ENCODE results near the gene ZSWIM5.
"Not testable (repeated sequence)": the region's sequence is repeated elsewhere in the genome, so short reads cannot be mapped to it uniquely, and the experiment has no call there.

ZSWIM5 gene

GRCh38 chr1:44999232-44999631, 207.2 kb downstream of the ZSWIM5 start:
- no peak for DNase-seq

DNA sequence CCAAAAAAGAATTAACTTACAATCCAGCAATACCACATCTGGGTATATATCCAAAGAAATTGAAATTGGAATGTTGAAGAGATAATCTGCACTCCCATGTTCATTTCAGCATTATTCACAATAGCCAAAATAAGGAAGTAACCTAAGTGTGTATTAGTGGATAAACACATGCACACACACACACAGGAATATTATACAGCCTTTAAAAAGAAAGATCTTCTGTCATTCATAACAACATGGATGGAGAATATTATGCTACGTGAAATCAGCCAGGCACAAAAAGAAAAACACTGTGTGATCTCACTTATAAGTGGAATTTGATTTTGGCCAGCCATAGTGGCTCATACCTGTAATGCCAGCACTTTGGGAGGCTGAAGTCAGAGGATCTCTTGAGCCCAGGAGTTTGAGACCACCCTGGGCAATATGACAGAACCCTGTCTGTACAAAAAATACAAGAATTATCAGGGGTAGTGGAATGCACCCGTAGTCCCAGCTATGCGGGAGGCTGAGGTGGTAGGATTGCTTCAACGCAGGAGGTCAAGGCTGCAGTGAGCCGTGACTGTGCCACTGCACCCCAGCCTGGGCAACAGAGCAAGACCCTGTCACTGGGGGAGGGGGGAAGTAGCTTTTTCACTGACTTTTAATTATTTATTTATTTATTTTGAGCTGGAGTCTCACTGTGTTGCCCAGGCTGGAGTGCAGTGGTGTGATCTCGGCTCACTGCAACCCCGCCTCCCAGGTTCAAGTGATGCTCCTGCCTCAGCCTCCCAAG, 210.8 kb downstream of the ZSWIM5 start:
- no peak for DNase-seq

DNA sequence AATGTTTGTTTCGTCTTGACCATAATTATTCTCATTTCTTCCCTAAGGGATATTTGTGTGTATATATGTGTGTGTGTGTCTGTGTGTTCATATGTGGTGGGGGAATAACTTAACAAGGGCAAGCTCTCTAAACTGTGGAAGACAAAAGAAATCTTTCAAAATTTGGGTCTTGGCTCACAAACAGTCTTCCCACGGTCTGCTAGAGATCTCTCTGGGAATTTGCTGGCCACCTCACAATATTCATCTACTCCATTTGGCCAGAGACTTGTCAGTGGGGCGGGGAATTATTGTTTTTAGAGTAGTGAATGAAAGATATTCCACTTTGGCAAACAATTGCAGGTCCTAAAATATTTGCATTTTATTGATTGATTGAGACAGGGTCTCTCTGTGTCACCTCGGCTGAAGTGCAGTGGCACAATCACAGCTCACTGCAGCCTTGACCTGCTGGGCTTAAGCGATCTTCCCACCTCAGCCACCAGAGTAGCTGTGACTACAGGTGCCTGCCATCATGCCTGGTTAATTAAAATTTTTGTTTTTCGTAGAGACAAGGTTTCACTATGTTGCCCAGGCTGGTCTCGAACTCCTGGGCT, 212.0 kb downstream of the ZSWIM5 start:
- no peak for DNase-seq

DNA sequence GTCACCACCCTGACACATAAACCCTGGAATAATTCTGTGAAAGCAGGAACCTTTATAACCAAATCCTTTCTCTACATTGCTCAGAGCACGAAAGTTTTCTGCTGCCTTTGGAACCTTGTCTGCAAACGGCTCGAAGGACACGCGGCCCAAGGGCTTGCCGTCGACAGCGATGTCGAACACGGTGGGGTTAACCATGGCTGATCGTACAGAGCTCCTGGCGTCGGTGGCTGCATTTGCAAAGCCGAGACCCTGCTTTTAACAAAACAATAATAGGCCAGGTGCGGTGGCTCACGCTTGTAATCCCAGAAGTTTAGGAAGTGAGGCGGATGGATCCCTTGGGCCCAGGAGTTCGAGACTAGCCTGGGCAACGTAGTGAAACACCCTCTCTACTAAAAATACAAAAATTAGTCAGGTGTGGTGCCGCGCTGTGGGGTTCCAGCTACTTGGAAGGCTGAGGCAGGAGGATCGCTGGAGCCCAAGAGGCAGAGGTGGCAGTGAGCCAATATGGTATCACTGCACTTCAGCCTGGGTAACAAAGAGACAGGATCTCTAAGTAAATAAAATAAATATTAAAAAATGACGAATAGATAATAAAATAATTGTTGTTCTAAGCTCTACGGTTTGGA, 217.8 kb downstream of the ZSWIM5 start:
- DNase-seq, result no peak

DNA sequence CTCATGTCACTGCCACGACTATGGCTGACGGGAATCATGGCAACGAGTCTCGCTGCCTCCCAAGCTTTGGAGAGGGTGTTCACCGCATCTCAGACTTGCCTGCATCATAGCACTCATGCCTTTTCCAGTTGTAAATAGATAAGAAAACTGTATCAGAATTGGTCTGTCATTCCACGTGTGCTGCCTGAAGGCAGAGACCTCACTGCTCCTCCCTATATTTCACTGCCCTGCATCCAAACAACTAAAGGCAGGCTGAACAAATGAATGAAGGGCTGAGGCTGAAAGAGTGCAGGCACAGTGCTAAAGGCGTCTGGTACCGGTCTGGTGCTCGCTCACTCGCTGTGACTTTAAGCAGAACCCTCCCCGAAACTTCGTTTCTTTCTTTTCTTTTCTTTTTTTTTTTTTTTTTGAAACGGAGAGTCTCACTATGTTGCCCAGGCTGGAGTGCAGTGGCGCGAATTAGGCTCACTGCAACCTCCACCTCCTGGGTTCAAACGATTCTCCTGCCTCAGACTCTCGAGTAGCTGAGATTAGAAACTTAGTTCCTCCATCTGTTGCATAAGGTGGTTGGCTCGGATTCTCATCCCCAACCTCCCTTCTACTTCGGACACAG, 220.6 kb downstream of the ZSWIM5 start:
- no peak for DNase-seq

GRCh38 chr1:44977372-44977771, 229.0 kb downstream of the ZSWIM5 start:
- DNase-seq, result not testable (repeated sequence)

DNA sequence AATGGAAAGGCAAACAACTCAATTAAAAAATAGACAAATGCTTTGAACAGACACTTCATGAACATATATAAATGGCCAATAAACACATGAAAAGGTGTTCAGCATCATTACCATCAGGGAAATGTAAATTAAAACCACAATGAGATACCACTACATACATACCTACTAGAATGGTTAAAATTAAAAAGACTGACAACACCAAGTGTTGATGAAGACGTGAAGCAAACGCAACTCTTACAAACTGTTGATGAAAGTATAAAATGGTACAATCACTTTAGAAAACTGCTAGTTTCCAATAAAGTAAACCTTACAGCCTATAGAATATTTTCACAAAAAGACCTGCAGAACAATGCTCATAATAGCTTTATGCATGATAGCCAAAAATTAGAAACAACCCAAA, 230.2 kb downstream of the ZSWIM5 start:
- DNase-seq, result no peak

GRCh38 chr1:44973645-44974044, 232.8 kb downstream of the ZSWIM5 start:
- DNase-seq, result no peak

DNA sequence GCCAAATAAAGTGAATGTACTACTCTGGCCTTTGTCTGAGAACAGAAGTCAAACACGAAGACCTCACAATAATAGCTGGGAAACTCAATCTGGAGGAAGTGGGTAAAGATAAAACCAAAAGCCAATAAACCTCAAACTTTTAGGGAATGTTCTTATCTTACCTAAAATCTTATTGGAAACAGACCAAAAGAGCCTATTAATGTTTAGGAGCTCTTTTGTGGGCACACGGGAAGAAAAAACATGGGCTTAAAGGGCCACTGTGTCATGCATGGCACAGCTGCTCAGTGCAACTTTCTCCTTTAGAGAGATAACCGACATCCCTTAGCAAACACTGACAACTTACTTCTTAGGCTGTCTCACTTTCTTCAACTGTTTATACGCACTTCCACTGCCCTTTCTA, 236.1 kb downstream of the ZSWIM5 start:
- DNase-seq, result no peak
